Thyroid gland (tissue), 4 donors: ENCODE measurements around the gene MEF2B. TPM values are rescaled to one million over a fixed set of nuclear protein-coding genes. Genes with fewer than 3 reads are reported as not detected.
"Not testable (repeated sequence)": the region's sequence is repeated elsewhere in the genome, so short reads cannot be mapped to it uniquely, and the experiment has no call there.

Source experiments
- DNase-seq, 2 donors: peaks; one replicate each; pipeline ENCODE4 v3.0.0-alpha.2; 2019
- H3K27ac ChIP-seq, 3 donors: fragments of 200-600 bp; sonication (generic); 1 replicate in 2 of 3; 2 replicates in 1 of 3; pipeline ENCODE4 v1.5.1; 2016 to 2019; ENCODE audit warnings: mild to moderate bottlenecking in 1 of 3, moderate library complexity in 1 of 3
- H3K27me3 ChIP-seq: fragments of 200-600 bp; sonication (generic); one replicate; pipeline ENCODE4 v1.5.1; 2019
- H3K36me3 ChIP-seq, 2 donors: fragments of 200-600 bp; sonication (generic); one replicate each; pipeline ENCODE4 v1.5.1; 2016 to 2019
- H3K4me1 ChIP-seq, 2 donors: fragments of 200-600 bp; sonication (generic); one replicate each; pipeline ENCODE4 v1.5.1; 2017 to 2019
- H3K4me3 ChIP-seq, 3 donors: fragments of 200-600 bp; sonication (generic); replicated peaks in 1 of 3; 1 replicate in 2 of 3; 2 replicates in 1 of 3; pipeline ENCODE4 v1.5.1; 2016; ENCODE audit warnings: mild to moderate bottlenecking in 1 of 3
- H3K9me3 ChIP-seq: fragments of 200-600 bp; sonication (generic); one replicate; pipeline ENCODE4 v1.5.1; 2017
- CTCF ChIP-seq, 6 experiments: fragments of 200-600 bp in 3 of 6; fragments of 450-650 bp in 3 of 6; sonication (generic) in 3 of 6; IDR thresholded peaks; one replicate each; pipeline ENCODE4 v1.5.1; 2016 to 2019; ENCODE audit warnings: antibody characterized with exemption in 6 of 6, mild to moderate bottlenecking in 2 of 6, inconsistent platforms in 1 of 6, moderate library complexity in 1 of 6
- POLR2A ChIP-seq, 2 donors: fragments of 450-650 bp; IDR thresholded peaks; one replicate each; pipeline ENCODE4 v1.6.1; 2017; ENCODE audit warnings: antibody characterized with exemption in 2 of 2, mild to moderate bottlenecking in 2 of 2, moderate library complexity in 1 of 2
- WGBS, 2 donors: methylation state at CpG; one replicate each; pipeline ENCODE4 v1.1.5; 2017; 5-methylcytosine and 5-hydroxymethylcytosine counted together
- intact Hi-C: fragments of 100-400 bp; cut with DNase I; formaldehyde crosslinking; loops from one replicate; pipeline ENCODE4 v1.15.1; 2023
- total RNA-seq, 4 donors: library from RNA; depleted of rRNA; stranded (reverse); fragments of >200 nt; gene quantifications; one replicate each; pipeline ENCODE4 v1.2.3, GENCODE V29; 2016

The MEF2B gene
- total RNA-seq, 4 donors from 2014 or later, result 0.67 to 1.5 TPM; not detected in 2

- Histone ChIP-seq H3K4me3 (no peak overlapping the region), H3K27me3 (no peaks in the 10 kb centered on the region), H3K36me3 (peaks cover 11 to 12% of the 10 kb centered on the region in 2 donors), H3K27ac (no peak overlapping the region), H3K9me3 (no peaks in the 10 kb centered on the region), H3K4me1 (peaks cover 12 to 23% of the 10 kb centered on the region in 2 donors)
- TF ChIP-seq CTCF (IDR thresholded peaks at IDR 0.05) (peak; percentile 15 to 58 (median 40)), POLR2A (IDR thresholded peaks at IDR 0.05) (no peak)
- DNase-seq, result peak; percentile 26 to 39
- 55 to 79% methylated on average over 2 to 4 of the region's 9 CpGs for WGBS, 2 donors
- intact Hi-C loops, result no loop called here
Measured at GRCh38 chr19:19185853-19186740, 16.0 kb upstream of the MEF2B start.

DNA sequence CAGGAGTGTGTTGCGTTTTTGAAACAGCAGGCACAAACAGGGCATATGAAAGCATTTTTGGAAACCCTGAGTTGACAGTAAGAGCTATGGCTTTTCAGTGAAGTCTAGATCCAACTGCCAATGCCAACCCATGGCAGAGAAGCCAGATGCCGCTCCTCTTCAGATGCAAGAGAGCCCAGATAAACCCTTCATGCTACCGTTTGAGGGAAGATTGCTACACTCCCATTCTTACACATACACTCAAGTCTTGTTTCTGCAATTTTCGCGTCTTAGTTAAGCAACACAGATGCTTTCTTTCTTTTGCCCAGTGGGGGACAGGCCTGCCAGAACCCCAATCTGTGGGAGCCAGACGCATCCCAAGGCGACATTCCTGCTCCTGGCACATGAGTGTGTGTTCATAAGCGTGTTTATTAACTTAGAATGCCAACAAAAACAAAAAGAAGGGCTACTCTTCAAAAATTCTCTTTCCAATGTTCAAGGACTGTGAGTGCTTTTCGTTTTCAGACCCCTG, 11.5 kb upstream of the MEF2B start:
- intact Hi-C loops, result no loop called here
- TF ChIP-seq POLR2A (IDR thresholded peaks at IDR 0.05), result no peak
- no peak for TF ChIP-seq CTCF (IDR thresholded peaks at IDR 0.05)
- no peaks in the 10 kb centered on the region for H3K4me1 ChIP-seq
- WGBS, 2 donors, result 85 to 90% methylated on average over 9 of the region's 9 CpGs
- peaks cover 17 to 19% of the 10 kb centered on the region in 2 donors for H3K36me3 ChIP-seq
- no peak overlapping the region for H3K4me3 ChIP-seq
- no peaks in the 10 kb centered on the region for H3K9me3 ChIP-seq
- no peak for DNase-seq
- H3K27me3 ChIP-seq, result no peaks in the 10 kb centered on the region
- H3K27ac ChIP-seq, result no peak overlapping the region

- Histone ChIP-seq H3K9me3 (no peaks in the 10 kb centered on the region), H3K4me1 (no peaks in the 10 kb centered on the region), H3K27me3 (no peaks in the 10 kb centered on the region), H3K36me3 (peaks cover 16 to 17% of the 10 kb centered on the region in 2 donors), H3K27ac (no peak overlapping the region), H3K4me3 (no peak overlapping the region)
- intact Hi-C loops, result no loop called here
- 94 to 97% methylated on average over 13 to 17 of the region's 17 CpGs for WGBS, 2 donors
- no peak for DNase-seq
- no peak for TF ChIP-seq CTCF (IDR thresholded peaks at IDR 0.05)
- no peak for TF ChIP-seq POLR2A (IDR thresholded peaks at IDR 0.05)
Measured at GRCh38 chr19:19179548-19180441, 9.7 kb upstream of the MEF2B start.

DNA sequence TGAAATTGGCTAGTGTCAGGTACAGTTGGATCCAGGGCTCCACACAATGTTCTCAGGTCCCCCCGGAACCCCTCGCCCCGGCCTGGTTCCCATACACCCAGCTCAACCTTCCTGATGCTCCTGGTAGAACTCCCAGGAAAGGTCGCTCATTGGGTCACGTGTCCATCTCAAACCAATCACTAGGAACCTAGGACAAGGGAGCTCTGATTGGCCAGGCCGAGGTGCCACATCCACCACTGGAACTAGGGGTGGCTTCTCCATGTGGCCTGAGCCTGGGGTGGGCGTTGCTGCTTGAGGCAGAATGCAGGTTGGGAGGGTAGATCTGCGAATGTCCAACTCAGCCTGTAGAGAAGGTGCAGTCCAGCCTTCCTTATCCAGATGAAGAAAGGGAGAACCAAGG, 6.9 kb upstream of the MEF2B start:
- no peak overlapping the region for H3K4me3 ChIP-seq
- TF ChIP-seq POLR2A (IDR thresholded peaks at IDR 0.05) (no peak), CTCF (IDR thresholded peaks at IDR 0.05) (no peak)
- WGBS, 2 donors, result 93 to 94% methylated on average over 8 of the region's 8 CpGs

GRCh38 chr19:19173243-19173642, 3.2 kb upstream of the MEF2B start:
- intact Hi-C loops, result not testable (repeated sequence)

More for the DNA sequence above, 6.9 kb upstream of the MEF2B start:
- no peaks in the 10 kb centered on the region for H3K27me3 ChIP-seq
- no peak overlapping the region for H3K27ac ChIP-seq
- intact Hi-C loops, result no loop called here
- H3K36me3 ChIP-seq, result peaks cover 8 to 13% of the 10 kb centered on the region in 2 donors
- H3K4me1 ChIP-seq, result no peaks in the 10 kb centered on the region
- no peaks in the 10 kb centered on the region for H3K9me3 ChIP-seq
- DNase-seq, result no peak

More at GRCh38 chr19:19173243-19173642, 3.2 kb upstream of the MEF2B start:
- not testable (repeated sequence) for H3K36me3 ChIP-seq, H3K4me1 ChIP-seq, H3K9me3 ChIP-seq, H3K4me3 ChIP-seq, H3K27me3 ChIP-seq, H3K27ac ChIP-seq, DNase-seq
- 90% methylated on average over 5 of the region's 5 CpGs for WGBS, 2 donors
